Measurements from ENCODE around the gene IPCEF1.
A peak's percentile ranks its signal among the peaks of the same experiment; 100 is the strongest.
"Not testable (repeated sequence)": the region's sequence is repeated elsewhere in the genome, so short reads cannot be mapped to it uniquely, and the experiment has no call there.

IPCEF1 gene

GRCh38 chr6:154252678-154253077 lies 103.9 kb downstream of the IPCEF1 start:
- Mint-ChIP-seq H3K4me1 (ENCODE audit: low read depth) (peaks cover 63% of the 10 kb centered on the region), H3K27me3 (no peaks in the 10 kb centered on the region), H3K27ac (peak overlapping the region; percentile 70), H3K9me3 (peaks cover 9% of the 10 kb centered on the region), H3K4me3 (no peak overlapping the region), H3K36me3 (ENCODE audit: low read depth) (peaks cover 36% of the 10 kb centered on the region)
- intact Hi-C loops (cut with micrococcal nuclease) = no loop called here

GRCh38 chr6:154251116-154251515 lies 105.5 kb downstream of the IPCEF1 start:
- Mint-ChIP-seq H3K36me3 (ENCODE audit: low read depth) (peaks cover 50% of the 10 kb centered on the region), H3K4me1 (ENCODE audit: low read depth) (peaks cover 64% of the 10 kb centered on the region), H3K27ac (peak overlapping the region; percentile 84), H3K27me3 (no peaks in the 10 kb centered on the region), H3K9me3 (peaks cover 9% of the 10 kb centered on the region), H3K4me3 (no peak overlapping the region)
- intact Hi-C loops (cut with micrococcal nuclease) = no loop called here

GRCh38 chr6:154249499-154250298 lies 106.9 kb downstream of the IPCEF1 start:
- intact Hi-C loops (cut with micrococcal nuclease) = loop anchor here (5.0 kb wide), 1 partner anchor 47 kb away; no protein-coding TSS in a partner anchor
- Mint-ChIP-seq H3K27ac (peak overlapping the region; percentile 84), H3K4me3 (peak overlapping the region; percentile 23), H3K4me1 (ENCODE audit: low read depth) (peaks cover 76% of the 10 kb centered on the region), H3K9me3 (no peaks in the 10 kb centered on the region), H3K36me3 (ENCODE audit: low read depth) (peaks cover 52% of the 10 kb centered on the region), H3K27me3 (no peaks in the 10 kb centered on the region)

- intact Hi-C loops (cut with micrococcal nuclease) = loop anchor here (5.0 kb wide), 1 partner anchor 45 kb away; no protein-coding TSS in a partner anchor
- Mint-ChIP-seq H3K9me3 (peaks cover 12% of the 10 kb centered on the region), H3K4me1 (ENCODE audit: low read depth) (peaks cover 83% of the 10 kb centered on the region), H3K36me3 (ENCODE audit: low read depth) (peaks cover 70% of the 10 kb centered on the region), H3K4me3 (peak overlapping the region; percentile 88), H3K27ac (peak overlapping the region; percentile 92), H3K27me3 (no peaks in the 10 kb centered on the region)
Observed at GRCh38 chr6:154247119-154247861, 109.3 kb downstream of the IPCEF1 start.

- Mint-ChIP-seq H3K9me3 (peaks cover 12% of the 10 kb centered on the region), H3K36me3 (ENCODE audit: low read depth) (peaks cover 70% of the 10 kb centered on the region), H3K27me3 (no peaks in the 10 kb centered on the region), H3K4me3 (peak overlapping the region; percentile 88), H3K4me1 (ENCODE audit: low read depth) (peaks cover 83% of the 10 kb centered on the region), H3K27ac (peak overlapping the region; percentile 92)
- intact Hi-C loops (cut with micrococcal nuclease) = loop anchor here (5.0 kb wide), 1 partner anchor 44 kb away; no protein-coding TSS in a partner anchor
Observed at GRCh38 chr6:154246723-154247118, 109.9 kb downstream of the IPCEF1 start.

GRCh38 chr6:154245506-154245905 lies 111.1 kb downstream of the IPCEF1 start:
- H3K27ac Mint-ChIP-seq = peak overlapping the region; percentile 92
- H3K9me3 Mint-ChIP-seq = peaks cover 12% of the 10 kb centered on the region
- H3K4me3 Mint-ChIP-seq = peak overlapping the region; percentile 88
- H3K27me3 Mint-ChIP-seq = no peaks in the 10 kb centered on the region
- H3K36me3 Mint-ChIP-seq (ENCODE audit: low read depth) = peaks cover 77% of the 10 kb centered on the region
- intact Hi-C loops (cut with micrococcal nuclease) = loop anchor here (5.0 kb wide), 1 partner anchor 43 kb away; no protein-coding TSS in a partner anchor
- H3K4me1 Mint-ChIP-seq (ENCODE audit: low read depth) = peaks cover 89% of the 10 kb centered on the region

GRCh38 chr6:154243793-154244750 lies 112.5 kb downstream of the IPCEF1 start:
- peak overlapping the region; percentile 88 for H3K4me3 Mint-ChIP-seq
- intact Hi-C loops (cut with micrococcal nuclease) = no loop called here
- peaks cover 12% of the 10 kb centered on the region for H3K9me3 Mint-ChIP-seq
- H3K36me3 Mint-ChIP-seq (ENCODE audit: low read depth) = peaks cover 83% of the 10 kb centered on the region
- H3K27me3 Mint-ChIP-seq = no peaks in the 10 kb centered on the region
- H3K27ac Mint-ChIP-seq = peak overlapping the region; percentile 92
- peaks cover 82% of the 10 kb centered on the region for H3K4me1 Mint-ChIP-seq (ENCODE audit: low read depth)

GRCh38 chr6:154242617-154243357 lies 113.8 kb downstream of the IPCEF1 start:
- Mint-ChIP-seq H3K4me3 (peak overlapping the region; percentile 57), H3K36me3 (ENCODE audit: low read depth) (peaks cover 84% of the 10 kb centered on the region), H3K27ac (peak overlapping the region; percentile 92), H3K27me3 (no peaks in the 10 kb centered on the region), H3K4me1 (ENCODE audit: low read depth) (peaks cover 73% of the 10 kb centered on the region), H3K9me3 (peaks cover 12% of the 10 kb centered on the region)
- intact Hi-C loops (cut with micrococcal nuclease) = no loop called here

- peaks cover 70% of the 10 kb centered on the region for H3K4me1 Mint-ChIP-seq (ENCODE audit: low read depth)
- peak overlapping the region; percentile 92 for H3K27ac Mint-ChIP-seq
- intact Hi-C loops (cut with micrococcal nuclease) = no loop called here
Observed at GRCh38 chr6:154241581-154241980, 115.0 kb downstream of the IPCEF1 start.

GRCh38 chr6:154241061-154241460 lies 115.5 kb downstream of the IPCEF1 start:
- H3K27me3 Mint-ChIP-seq; H3K4me3 Mint-ChIP-seq; intact Hi-C loops (cut with micrococcal nuclease): not testable (repeated sequence)
- H3K36me3 Mint-ChIP-seq (ENCODE audit: low read depth) = peaks cover 83% of the 10 kb centered on the region
- peaks cover 70% of the 10 kb centered on the region for H3K4me1 Mint-ChIP-seq (ENCODE audit: low read depth)
- H3K27ac Mint-ChIP-seq = peak overlapping the region; percentile 92
- H3K9me3 Mint-ChIP-seq = peaks cover 12% of the 10 kb centered on the region

More at GRCh38 chr6:154241581-154241980, 115.0 kb downstream of the IPCEF1 start:
- H3K36me3 Mint-ChIP-seq (ENCODE audit: low read depth) = peaks cover 83% of the 10 kb centered on the region
- peak overlapping the region; percentile 17 for H3K4me3 Mint-ChIP-seq
- H3K27me3 Mint-ChIP-seq = no peaks in the 10 kb centered on the region
- H3K9me3 Mint-ChIP-seq = peaks cover 12% of the 10 kb centered on the region

GRCh38 chr6:154239392-154239791 lies 117.2 kb downstream of the IPCEF1 start:
- Mint-ChIP-seq H3K27me3 (no peaks in the 10 kb centered on the region), H3K27ac (peak overlapping the region; percentile 72), H3K4me1 (ENCODE audit: low read depth) (peaks cover 64% of the 10 kb centered on the region), H3K36me3 (ENCODE audit: low read depth) (peaks cover 82% of the 10 kb centered on the region), H3K9me3 (peaks cover 12% of the 10 kb centered on the region), H3K4me3 (no peak overlapping the region)
- intact Hi-C loops (cut with micrococcal nuclease) = loop anchor here (10.0 kb wide), 1 partner anchor 115 kb away; the partner anchor contains the start of gene IPCEF1

GRCh38 chr6:154238831-154239230 lies 117.8 kb downstream of the IPCEF1 start:
- Mint-ChIP-seq H3K4me3 (no peak overlapping the region), H3K9me3 (peaks cover 12% of the 10 kb centered on the region), H3K27ac (peak overlapping the region; percentile 72), H3K36me3 (ENCODE audit: low read depth) (peaks cover 79% of the 10 kb centered on the region), H3K27me3 (no peaks in the 10 kb centered on the region), H3K4me1 (ENCODE audit: low read depth) (peaks cover 64% of the 10 kb centered on the region)
- intact Hi-C loops (cut with micrococcal nuclease) = loop anchor here (10.0 kb wide), 1 partner anchor 116 kb away; the partner anchor contains the start of gene IPCEF1

Measured in dendritic cell treated with granulocyte-macrophage colony-stimulating factor and Interleukin-4, amounts not matched to agents 40 ng/mL and 50 ng/mL, for 4 days (primary cell).